HEK293 (cell line): ENCODE measurements around the gene LIN37.
A peak's percentile ranks its signal among the peaks of the same experiment; 100 is the strongest.

Experiments
- CTCF ChIA-PET: fragments of 350-600 bp; formaldehyde crosslinking; extraction: SDS; loops from one replicate; lab custom pipeline; 2021; ENCODE audit warnings: antibody characterized with exemption; lab: Yijun Ruan, JAX
- POLR2A ChIA-PET: fragments of 300-600 bp; formaldehyde crosslinking; extraction: SDS; loops from one replicate; lab custom pipeline; 2020; ENCODE audit warnings: antibody characterized with exemption, inconsistent platforms; lab: Yijun Ruan, JAX
- H3K27ac ChIP-seq: fragments of 200-500 bp; sonication (Bioruptor generic); 2 replicates; pipeline ENCODE4 v1.5.1; 2014; ENCODE audit warnings: low read depth, low read length, control low read depth, inconsistent platforms; ENCODE audit errors: extremely low read depth
- H3K36me3 ChIP-seq, 2 experiments: fragments of 200-500 bp in 1 of 2; sonication (Bioruptor generic) in 1 of 2; 1 replicate in 1 of 2; 2 replicates in 1 of 2; pipeline ENCODE4 v1.5.1; 2014 to 2017; ENCODE audit warnings: inconsistent platforms in 2 of 2, low read length in 2 of 2; ENCODE audit not compliant: control insufficient read depth in 2 of 2, insufficient read depth in 1 of 2
- H3K4me1 ChIP-seq: fragments of 200-500 bp; sonication (Bioruptor generic); 2 replicates; pipeline ENCODE4 v1.5.1; 2014; ENCODE audit warnings: mild to moderate bottlenecking, low read length, inconsistent platforms; ENCODE audit not compliant: control insufficient read depth, insufficient read depth
- H3K4me3 ChIP-seq: 2 replicates; pipeline ENCODE4 v1.5.1; 2011; ENCODE audit warnings: low read depth, mild to moderate bottlenecking, control low read depth, low read length, moderate library complexity
- H3K9me3 ChIP-seq: fragments of 200-500 bp; sonication (Bioruptor generic); 2 replicates; pipeline ENCODE4 v1.5.1; 2014; ENCODE audit warnings: low read depth, low read length, inconsistent platforms; ENCODE audit not compliant: control insufficient read depth, insufficient read depth
- GLI2 ChIP-seq: fragments of 450-650 bp; formaldehyde crosslinking; IDR thresholded peaks from 2 replicates; pipeline ENCODE4; 2017; ENCODE audit warnings: missing biosample characterization, missing genetic modification characterization, low read depth, borderline replicate concordance
- IKZF3 ChIP-seq: fragments of 450-650 bp; IDR thresholded peaks from 2 replicates; pipeline ENCODE4 v1.5.0; 2018; ENCODE audit warnings: missing biosample characterization, mild to moderate bottlenecking, missing genetic modification characterization, moderate library complexity
- KLF16 ChIP-seq: fragments of 450-650 bp; formaldehyde crosslinking; IDR thresholded peaks from 2 replicates; pipeline ENCODE4 v1.5.1; 2017; ENCODE audit warnings: missing biosample characterization, missing genetic modification characterization
- MZF1 ChIP-seq: fragments of 450-650 bp; formaldehyde crosslinking; IDR thresholded peaks from 2 replicates; pipeline ENCODE4 v1.5.1; 2017; ENCODE audit warnings: missing biosample characterization, missing genetic modification characterization, borderline replicate concordance
- PRDM1 ChIP-seq: fragments of 450-650 bp; formaldehyde crosslinking; IDR thresholded peaks from 2 replicates; pipeline ENCODE4; 2016; ENCODE audit warnings: missing biosample characterization, missing genetic modification characterization
- SP2 ChIP-seq: fragments of 450-650 bp; formaldehyde crosslinking; IDR thresholded peaks from 2 replicates; pipeline ENCODE4 v1.5.1; 2016; ENCODE audit warnings: missing biosample characterization, missing genetic modification characterization
- ZBTB48 ChIP-seq: fragments of 450-650 bp; formaldehyde crosslinking; IDR thresholded peaks from 2 replicates; pipeline ENCODE4 v1.5.1; 2016; ENCODE audit warnings: missing biosample characterization, missing genetic modification characterization
- ZNF155 ChIP-seq: fragments of 450-650 bp; formaldehyde crosslinking; IDR thresholded peaks from 2 replicates; pipeline ENCODE4 v1.5.1; 2016; ENCODE audit warnings: missing biosample characterization, missing genetic modification characterization
- ZNF157 ChIP-seq: fragments of 450-650 bp; formaldehyde crosslinking; IDR thresholded peaks from 2 replicates; pipeline ENCODE4 v1.5.1; 2016; ENCODE audit warnings: missing biosample characterization, missing genetic modification characterization
- ZNF223 ChIP-seq: fragments of 450-650 bp; formaldehyde crosslinking; IDR thresholded peaks from 2 replicates; pipeline ENCODE4 v1.5.1; 2016; ENCODE audit warnings: missing biosample characterization, missing genetic modification characterization
- ZNF394 ChIP-seq: fragments of 450-650 bp; formaldehyde crosslinking; IDR thresholded peaks from 2 replicates; pipeline ENCODE4 v1.5.1; 2016; ENCODE audit warnings: missing biosample characterization, missing genetic modification characterization, mild to moderate bottlenecking, moderate library complexity, borderline replicate concordance
- ZNF404 ChIP-seq: fragments of 450-650 bp; formaldehyde crosslinking; IDR thresholded peaks from 2 replicates; pipeline ENCODE4 v1.5.1; 2017; ENCODE audit warnings: missing biosample characterization, missing genetic modification characterization
- ZNF488 ChIP-seq: fragments of 450-650 bp; formaldehyde crosslinking; IDR thresholded peaks from 2 replicates; pipeline ENCODE4 v1.5.1; 2016; ENCODE audit warnings: missing biosample characterization, missing genetic modification characterization
- ZNF571 ChIP-seq: fragments of 450-650 bp; formaldehyde crosslinking; IDR thresholded peaks from 2 replicates; pipeline ENCODE4 v1.5.0; 2017; ENCODE audit warnings: missing biosample characterization, missing genetic modification characterization
- ZNF585B ChIP-seq: fragments of 450-650 bp; formaldehyde crosslinking; IDR thresholded peaks from 2 replicates; pipeline ENCODE4 v1.5.1; 2016; ENCODE audit warnings: missing biosample characterization, missing genetic modification characterization
- ZNF600 ChIP-seq: fragments of 450-650 bp; formaldehyde crosslinking; IDR thresholded peaks from 2 replicates; pipeline ENCODE4 v1.5.1; 2016; ENCODE audit warnings: missing biosample characterization, missing genetic modification characterization
- ZNF624 ChIP-seq: fragments of 450-650 bp; formaldehyde crosslinking; IDR thresholded peaks from 2 replicates; pipeline ENCODE4 v1.5.1; 2017; ENCODE audit warnings: missing biosample characterization, missing genetic modification characterization
- ZNF658 ChIP-seq: fragments of 450-650 bp; formaldehyde crosslinking; IDR thresholded peaks from 2 replicates; pipeline ENCODE4; 2016; ENCODE audit warnings: missing biosample characterization, missing genetic modification characterization

The LIN37 gene

GRCh38 chr19:35746531-35746930 lies 1.8 kb upstream of the LIN37 start (continued):
- TF ChIP-seq SP2 (tag by site-specific recombination) (0 out of 2 replicates have a peak, but pooled peaks have one; percentile 16), ZNF488 (tag by site-specific recombination) (no peak), ZNF155 (no peak), ZNF404 (tag by site-specific recombination) (no peak), ZNF571 (no peak), IKZF3 (tag by site-specific recombination) (no peak), ZNF157 (tag by site-specific recombination) (no peak), KLF16 (no peak), PRDM1 (tag by site-specific recombination) (no peak)

- Histone ChIP-seq H3K36me3 (peaks cover 29 to 65% of the 10 kb centered on the region in 2 experiments), H3K27ac (peak overlapping the region; percentile 17; the same call in 1 of the 2 replicates), H3K4me1 (peaks cover 22% of the 10 kb centered on the region), H3K4me3 (no peak overlapping the region), H3K9me3 (no peaks in the 10 kb centered on the region; the same call in none of the 2 replicates)
- ChIA-PET CTCF (interaction anchor here (0.7 to 1.0 kb wide), 2 partner anchors 23 to 56 kb away, joined by 3 read pairs; no protein-coding TSS in a partner anchor), POLR2A (interaction anchor here (0.6 to 4.1 kb wide), 3 partner anchors 10 to 243 kb away, joined by 3 to 34 read pairs (median 3); no protein-coding TSS in a partner anchor)
- TF ChIP-seq GLI2 (tag by site-specific recombination) = no peak
- peak; percentile 60 for TF ChIP-seq ZNF600 (tag by site-specific recombination)
- no peak for TF ChIP-seq ZNF624 (tag by site-specific recombination)
- 0 out of 2 replicates have a peak, but pooled peaks have one; percentile 23 for TF ChIP-seq ZNF658 (tag by site-specific recombination)
- TF ChIP-seq ZNF394 = peak; percentile 87
- no peak for TF ChIP-seq MZF1 (tag by site-specific recombination)
These were observed 1.8 kb downstream of the LIN37 start for GRCh38 chr19:35750167-35750566.

GRCh38 chr19:35751839-35752745 lies 3.7 kb downstream of the LIN37 start:
- POLR2A ChIA-PET = interaction anchor here (0.7 to 4.1 kb wide), 4 partner anchors 12 to 213 kb away, joined by 3 to 34 read pairs (median 4); no protein-coding TSS in a partner anchor
- peaks cover 39 to 62% of the 10 kb centered on the region in 2 experiments for H3K36me3 ChIP-seq
- CTCF ChIA-PET = interaction anchor here (0.6 to 2.3 kb wide), 6 partner anchors 21 to 820 kb away, joined by 3 to 7 read pairs (median 4); no protein-coding TSS in a partner anchor

GRCh38 chr19:35752746-35753350 lies 4.5 kb downstream of the LIN37 start:
- H3K36me3 ChIP-seq = peaks cover 39 to 55% of the 10 kb centered on the region in 2 experiments
- H3K9me3 ChIP-seq = no peaks in the 10 kb centered on the region; the same call in 1 of the 2 replicates
- POLR2A ChIA-PET = interaction anchor here (1.0 to 4.1 kb wide), 2 partner anchors 12 to 51 kb away, joined by 4 to 34 read pairs; no protein-coding TSS in a partner anchor
- H3K4me3 ChIP-seq = no peak overlapping the region
- CTCF ChIA-PET = interaction anchor here (0.6 to 2.3 kb wide), 4 partner anchors 20 to 179 kb away, joined by 3 to 7 read pairs (median 4); no protein-coding TSS in a partner anchor
- peaks cover 21% of the 10 kb centered on the region for H3K4me1 ChIP-seq
- TF ChIP-seq ZNF571 (no peak), ZNF223 (tag by site-specific recombination) (0 out of 2 replicates have a peak, but pooled peaks have one; percentile 3)
- no peak overlapping the region for H3K27ac ChIP-seq

More at GRCh38 chr19:35751839-35752745, 3.7 kb downstream of the LIN37 start:
- H3K4me3 ChIP-seq = no peak overlapping the region
- H3K4me1 ChIP-seq = peaks cover 19% of the 10 kb centered on the region
- no peaks in the 10 kb centered on the region; the same call in none of the 2 replicates for H3K9me3 ChIP-seq
- TF ChIP-seq ZNF223 (tag by site-specific recombination) = 0 out of 2 replicates have a peak, but pooled peaks have one; percentile 55
- no peak for TF ChIP-seq ZNF585B (tag by site-specific recombination)
- 0 out of 2 replicates have a peak, but pooled peaks have one; percentile 33 for TF ChIP-seq ZBTB48 (tag by site-specific recombination)
- H3K27ac ChIP-seq = 0 out of 2 replicates have a peak overlapping the region, but pooled peaks have one; percentile 2
